Cardiac muscle cell (in vitro differentiated cells and primary cell): ENCODE data around the gene PSEN2. TPM values are rescaled to one million over a fixed set of nuclear protein-coding genes. Genes with fewer than 3 reads are reported as not detected.

ENCODE experiments used
- DNase-seq, 2 donors: peaks; one replicate each; pipeline versions ENCODE4 v3.0.0 to v3.0.0-alpha.2; 2010 to 2017; ENCODE audit warnings: low read depth in 1 of 2, low spot score in 1 of 2
- H3K27ac ChIP-seq: fragments of 200-600 bp; sonication (generic); 2 replicates; pipeline ENCODE4 v1.5.1; 2016
- H3K27me3 ChIP-seq: fragments of 200-600 bp; sonication (generic); 2 replicates; pipeline ENCODE4 v1.6.0; 2016; ENCODE audit warnings: control low read depth
- H3K36me3 ChIP-seq: fragments of 200-600 bp; sonication (generic); 2 replicates; pipeline ENCODE4 v1.5.1; 2016; ENCODE audit warnings: control low read depth
- H3K4me1 ChIP-seq: fragments of 200-600 bp; sonication (generic); 2 replicates; pipeline ENCODE4 v1.8.1; 2017; ENCODE audit warnings: low read depth, mild to moderate bottlenecking, mixed run types
- H3K4me3 ChIP-seq: fragments of 200-600 bp; sonication (generic); 2 replicates; pipeline ENCODE4 v1.5.1; 2016; ENCODE audit warnings: mild to moderate bottlenecking
- H3K9me3 ChIP-seq: fragments of 200-600 bp; sonication (generic); 2 replicates; pipeline ENCODE4 v1.5.1; 2017; ENCODE audit warnings: low read depth, mild to moderate bottlenecking, control low read depth
- polyA plus RNA-seq: library from polyadenylated mRNA; unstranded; fragments of >200 nt; fragmentation: Nextera tagmentation; extraction: Ambion mirVana; gene quantifications from 2 replicates; pipeline ENCODE4 v1.2.1, GENCODE V29; 2016
- total RNA-seq: library from RNA; depleted of rRNA; stranded (reverse); fragments of >200 nt; gene quantifications from 2 replicates; pipeline ENCODE4 v1.2.3, GENCODE V29; 2016
- TF ChIP-seq, protein P1 (sequence below): IDR thresholded peaks from 2 replicates; pipeline ENCODE4 v1.5.1; 2012; ENCODE audit warnings: low read depth, mild to moderate bottlenecking, low read length

Gene PSEN2
- total and polyA plus RNA-seq, 2 experiments from 2014 or later, result 31.1 to 41.3 TPM

DNA sequence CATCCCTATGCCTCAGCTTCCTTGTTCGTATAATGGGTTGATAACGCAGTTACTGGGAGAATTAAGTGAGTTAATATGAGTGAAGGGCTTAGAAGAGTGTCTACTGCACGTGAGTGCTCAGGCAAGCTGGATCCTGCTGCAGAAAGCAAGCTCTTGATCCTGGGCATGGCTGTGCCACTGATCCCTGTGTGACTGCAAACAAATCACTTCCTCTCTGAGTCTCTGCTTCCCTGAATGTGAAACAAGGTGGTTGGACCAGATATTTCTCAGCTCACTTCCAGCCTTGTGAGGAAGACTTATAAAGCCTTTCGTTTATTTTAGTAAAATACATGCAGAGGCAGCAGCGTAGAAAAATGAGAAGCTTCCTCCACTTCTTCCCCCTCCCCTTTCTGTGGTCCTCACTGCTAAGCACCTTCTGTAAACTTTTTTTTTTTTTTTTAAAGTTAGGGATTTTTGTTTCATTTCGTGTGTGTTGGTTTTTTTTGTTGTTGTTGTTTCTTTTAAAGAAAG, 13.8 kb downstream of the PSEN2 start:
- Histone ChIP-seq H3K9me3 (no peaks in the 10 kb centered on the region), H3K4me1 (peaks cover 3% of the 10 kb centered on the region), H3K36me3 (no peaks in the 10 kb centered on the region), H3K4me3 (no peak overlapping the region), H3K27me3 (no peaks in the 10 kb centered on the region), H3K27ac (no peak overlapping the region)
- TF ChIP-seq, protein P1, sequence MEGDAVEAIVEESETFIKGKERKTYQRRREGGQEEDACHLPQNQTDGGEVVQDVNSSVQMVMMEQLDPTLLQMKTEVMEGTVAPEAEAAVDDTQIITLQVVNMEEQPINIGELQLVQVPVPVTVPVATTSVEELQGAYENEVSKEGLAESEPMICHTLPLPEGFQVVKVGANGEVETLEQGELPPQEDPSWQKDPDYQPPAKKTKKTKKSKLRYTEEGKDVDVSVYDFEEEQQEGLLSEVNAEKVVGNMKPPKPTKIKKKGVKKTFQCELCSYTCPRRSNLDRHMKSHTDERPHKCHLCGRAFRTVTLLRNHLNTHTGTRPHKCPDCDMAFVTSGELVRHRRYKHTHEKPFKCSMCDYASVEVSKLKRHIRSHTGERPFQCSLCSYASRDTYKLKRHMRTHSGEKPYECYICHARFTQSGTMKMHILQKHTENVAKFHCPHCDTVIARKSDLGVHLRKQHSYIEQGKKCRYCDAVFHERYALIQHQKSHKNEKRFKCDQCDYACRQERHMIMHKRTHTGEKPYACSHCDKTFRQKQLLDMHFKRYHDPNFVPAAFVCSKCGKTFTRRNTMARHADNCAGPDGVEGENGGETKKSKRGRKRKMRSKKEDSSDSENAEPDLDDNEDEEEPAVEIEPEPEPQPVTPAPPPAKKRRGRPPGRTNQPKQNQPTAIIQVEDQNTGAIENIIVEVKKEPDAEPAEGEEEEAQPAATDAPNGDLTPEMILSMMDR, result no peak
- no peak for DNase-seq

DNA sequence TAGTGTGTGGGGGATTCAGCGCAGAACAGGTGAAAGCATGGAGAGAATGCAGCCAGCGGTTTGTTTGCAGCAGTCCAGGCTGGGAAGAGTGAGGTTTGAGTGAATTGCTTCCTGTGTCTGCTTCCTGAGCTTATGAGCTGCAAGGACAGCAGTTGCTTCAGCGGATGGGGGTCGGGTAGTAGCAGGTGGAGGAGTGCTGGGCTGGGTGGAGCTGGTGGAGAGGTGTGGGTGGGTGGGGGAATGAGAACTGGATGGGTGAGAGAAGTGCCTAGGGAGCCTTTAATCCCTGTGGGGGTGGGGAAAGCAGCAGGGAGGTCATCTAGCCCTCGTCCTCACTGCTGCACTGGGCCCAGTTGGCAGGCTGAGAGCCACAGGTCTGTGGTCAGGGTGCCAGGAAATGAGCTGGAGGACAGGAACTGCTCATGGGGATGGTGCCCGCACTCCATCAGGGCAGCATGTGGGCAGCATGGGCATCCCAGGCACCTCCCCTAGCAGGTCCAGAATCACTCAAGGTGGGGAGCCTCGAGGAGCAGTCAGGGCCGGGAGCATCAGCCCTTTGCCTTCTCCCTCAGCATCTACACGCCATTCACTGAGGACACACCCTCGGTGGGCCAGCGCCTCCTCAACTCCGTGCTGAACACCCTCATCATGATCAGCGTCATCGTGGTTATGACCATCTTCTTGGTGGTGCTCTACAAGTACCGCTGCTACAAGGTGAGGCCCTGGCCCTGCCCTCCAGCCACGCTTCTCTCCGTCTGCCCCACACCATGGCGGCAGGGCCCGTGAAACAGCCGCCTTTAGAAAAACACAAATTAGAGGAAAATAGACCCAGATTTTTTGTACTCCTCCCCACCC, 14.8 kb downstream of the PSEN2 start:
- Histone ChIP-seq H3K4me3 (no peak overlapping the region), H3K4me1 (peaks cover 3% of the 10 kb centered on the region), H3K27ac (no peak overlapping the region), H3K9me3 (no peaks in the 10 kb centered on the region), H3K36me3 (no peaks in the 10 kb centered on the region), H3K27me3 (no peaks in the 10 kb centered on the region)
- TF ChIP-seq, protein P1, result no peak
- no peak for DNase-seq

DNA sequence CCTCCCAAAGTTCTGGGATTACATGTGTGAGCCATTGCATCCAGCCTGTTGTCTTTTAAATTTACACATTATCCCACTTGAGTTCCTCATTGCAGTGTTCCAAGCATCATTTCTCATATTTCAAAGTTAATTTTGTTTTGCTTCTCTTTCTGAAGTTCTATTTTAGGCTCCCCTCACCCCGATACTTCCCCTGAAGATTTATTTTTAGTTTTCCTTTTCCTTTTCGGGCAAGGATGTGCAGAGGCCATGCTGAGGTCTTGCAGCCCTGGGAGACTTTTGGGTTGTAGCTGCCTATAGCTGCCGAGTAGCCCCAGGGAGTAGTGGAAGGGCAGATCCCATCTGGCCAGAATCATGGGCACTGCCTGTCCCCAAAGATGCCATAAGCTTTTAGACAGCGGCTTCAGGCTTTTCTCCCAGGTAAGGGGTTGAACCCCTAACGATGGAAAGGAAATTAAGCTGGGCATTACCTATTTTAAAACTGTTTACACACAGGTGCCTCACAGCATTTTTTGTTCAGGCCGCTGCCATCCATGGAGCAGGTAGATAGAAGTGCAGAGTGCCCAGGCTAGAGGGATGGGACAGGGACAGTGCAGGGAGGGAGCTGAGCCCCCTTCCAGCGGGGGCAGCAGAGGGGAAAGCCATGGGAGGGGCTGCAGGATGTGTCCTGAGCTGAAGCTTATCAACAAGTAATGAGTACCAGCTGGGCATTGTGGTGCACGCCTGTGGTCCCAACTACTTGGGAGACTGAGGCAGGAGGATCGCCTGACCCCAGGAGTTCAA, 15.9 kb downstream of the PSEN2 start:
- H3K27ac ChIP-seq, result no peak overlapping the region
- no peaks in the 10 kb centered on the region for H3K36me3 ChIP-seq
- no peaks in the 10 kb centered on the region for H3K27me3 ChIP-seq
- H3K9me3 ChIP-seq, result no peaks in the 10 kb centered on the region
- DNase-seq, result no peak
- TF ChIP-seq, protein P1, result no peak
- H3K4me3 ChIP-seq, result no peak overlapping the region
- H3K4me1 ChIP-seq, result peaks cover 3% of the 10 kb centered on the region

DNA sequence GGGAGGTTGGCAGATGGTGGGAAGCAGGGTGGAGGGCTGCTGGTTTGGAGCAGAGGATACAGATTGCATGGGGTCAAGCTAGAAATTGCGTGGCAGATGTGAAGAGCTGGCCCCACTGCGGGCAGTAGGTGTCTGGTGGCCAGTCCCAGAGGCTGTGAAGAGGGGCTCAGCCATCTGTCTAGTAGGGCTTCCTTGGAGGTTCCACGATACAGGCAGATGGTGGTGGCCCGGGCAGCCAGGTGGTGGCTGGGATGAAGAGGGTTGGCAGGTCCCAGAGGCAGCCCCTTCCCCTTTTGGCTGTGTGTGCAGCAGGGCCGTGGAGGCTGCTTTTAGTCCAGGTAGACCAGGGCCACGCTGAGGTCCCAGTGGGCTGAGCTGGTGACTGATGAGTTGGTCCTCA, 16.6 kb downstream of the PSEN2 start:
- H3K36me3 ChIP-seq, result no peaks in the 10 kb centered on the region
- H3K4me1 ChIP-seq, result peaks cover 3% of the 10 kb centered on the region
- no peak overlapping the region for H3K4me3 ChIP-seq
- no peak overlapping the region for H3K27ac ChIP-seq
- DNase-seq, result no peak
- no peaks in the 10 kb centered on the region for H3K27me3 ChIP-seq
- no peaks in the 10 kb centered on the region for H3K9me3 ChIP-seq
- TF ChIP-seq, protein P1, result no peak

DNA sequence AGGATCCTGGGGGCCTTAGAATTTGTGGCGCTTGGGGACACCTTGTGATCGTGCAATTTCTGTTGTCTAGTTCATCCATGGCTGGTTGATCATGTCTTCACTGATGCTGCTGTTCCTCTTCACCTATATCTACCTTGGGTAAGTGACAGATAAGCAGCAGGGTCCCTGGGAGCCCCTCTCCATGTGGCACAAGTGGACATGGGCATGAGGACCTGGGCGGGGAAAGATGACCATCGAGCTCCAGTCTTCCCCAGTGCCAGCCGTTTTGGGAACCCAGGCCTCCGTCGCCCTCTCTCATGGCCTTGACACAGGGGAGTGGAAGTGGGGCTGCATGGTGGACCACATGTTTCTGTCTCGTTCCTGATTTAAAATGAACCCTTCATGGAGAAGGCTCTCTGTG, 17.6 kb downstream of the PSEN2 start:
- Histone ChIP-seq H3K4me1 (peaks cover 3% of the 10 kb centered on the region), H3K9me3 (no peaks in the 10 kb centered on the region), H3K4me3 (no peak overlapping the region), H3K36me3 (no peaks in the 10 kb centered on the region), H3K27me3 (no peaks in the 10 kb centered on the region), H3K27ac (no peak overlapping the region)
- TF ChIP-seq, protein P1, result no peak
- no peak for DNase-seq
